DOHH2 (cell line): ENCODE data around the gene AMPH.

ENCODE experiments used
- H3F3A ChIP-seq: fragments of 200-600 bp; sonication (generic), shearing (Covaris generic); 2 replicates; pipeline ENCODE4 v1.6.0; 2016; ENCODE audit warnings: antibody characterized with exemption, mild to moderate bottlenecking; ENCODE audit not compliant: control insufficient read depth, insufficient read depth
- H3K27ac ChIP-seq: fragments of 200-600 bp; sonication (generic); 2 replicates; pipeline ENCODE4 v1.5.1; 2014; ENCODE audit warnings: low read depth, mild to moderate bottlenecking, low read length, moderate library complexity
- H3K27me3 ChIP-seq: fragments of 200-600 bp; sonication (generic); 2 replicates; pipeline ENCODE4 v1.6.1; 2014; ENCODE audit warnings: mild to moderate bottlenecking, low read length, mixed read lengths; ENCODE audit not compliant: control insufficient read depth
- H3K36me3 ChIP-seq: fragments of 200-600 bp; sonication (generic); 2 replicates; pipeline ENCODE4 v1.6.1; 2014; ENCODE audit warnings: mild to moderate bottlenecking, low read length, moderate library complexity, mixed read lengths; ENCODE audit not compliant: control insufficient read depth
- H3K4me1 ChIP-seq: fragments of 200-600 bp; sonication (generic); 2 replicates; pipeline ENCODE4 v1.6.1; 2014; ENCODE audit warnings: mild to moderate bottlenecking, low read length, mixed read lengths; ENCODE audit not compliant: control insufficient read depth
- H3K4me2 ChIP-seq: fragments of 200-600 bp; sonication (generic); 2 replicates; pipeline ENCODE4 v1.6.0; 2014; ENCODE audit warnings: mild to moderate bottlenecking, low read length, moderate library complexity
- H3K4me3 ChIP-seq: fragments of 200-600 bp; sonication (generic); 2 replicates; pipeline ENCODE4 v1.5.1; 2014; ENCODE audit warnings: mild to moderate bottlenecking, low read length, mixed read lengths
- H3K79me2 ChIP-seq: fragments of 200-600 bp; sonication (generic); 2 replicates; pipeline ENCODE4 v1.6.1; 2014; ENCODE audit warnings: mild to moderate bottlenecking, low read length, mixed read lengths; ENCODE audit not compliant: control insufficient read depth
- H3K9me2 ChIP-seq: fragments of 200-600 bp; sonication (generic); replicated peaks from 2 replicates; pipeline ENCODE4 v1.6.1; 2014; ENCODE audit warnings: mild to moderate bottlenecking, low read length, mixed read lengths; ENCODE audit not compliant: control insufficient read depth
- H3K9me3 ChIP-seq: fragments of 200-600 bp; sonication (generic); 2 replicates; pipeline ENCODE4 v1.6.1; 2014; ENCODE audit warnings: antibody characterized with exemption, low read length, mixed read lengths; ENCODE audit not compliant: control insufficient read depth, insufficient read depth
- H4K20me1 ChIP-seq: fragments of 200-600 bp; sonication (generic); 2 replicates; pipeline ENCODE4 v1.6.0; 2014; ENCODE audit warnings: low read depth, mild to moderate bottlenecking, antibody characterized with exemption, low read length, moderate library complexity; ENCODE audit not compliant: control insufficient read depth, insufficient read depth
- CTCF ChIP-seq: fragments of 200-600 bp; sonication (generic); IDR thresholded peaks from one replicate; pipeline ENCODE4 v1.5.1; 2014; ENCODE audit warnings: antibody characterized with exemption, mild to moderate bottlenecking, low read depth, low read length; ENCODE audit not compliant: poor library complexity, severe bottlenecking
- EZH2phosphoT487 ChIP-seq: fragments of 200-600 bp; sonication (generic); IDR thresholded peaks from 2 replicates; pipeline ENCODE4 v1.6.1; 2017; ENCODE audit warnings: borderline replicate concordance, mild to moderate bottlenecking, antibody characterized with exemption, low read length, moderate library complexity, mixed read lengths

The AMPH gene

GRCh38 chr7:38565289-38565688 lies 65.9 kb downstream of the AMPH start:
- Histone ChIP-seq H3K4me3 (no peak overlapping the region), H3K4me2 (no peak overlapping the region), H3K27ac (no peak overlapping the region), H3K36me3 (no peaks in the 10 kb centered on the region), H3K9me3 (no peaks in the 10 kb centered on the region), H3K9me2 (no peaks in the 10 kb centered on the region), H3K4me1 (no peaks in the 10 kb centered on the region), H3K27me3 (no peaks in the 10 kb centered on the region), H4K20me1 (no peaks in the 10 kb centered on the region), H3F3A (no peaks in the 10 kb centered on the region), H3K79me2 (no peaks in the 10 kb centered on the region)
- TF ChIP-seq EZH2phosphoT487 (no peak), CTCF (no peak)

GRCh38 chr7:38563741-38564140 lies 67.4 kb downstream of the AMPH start:
- no peaks in the 10 kb centered on the region for H3F3A ChIP-seq
- H3K27me3 ChIP-seq, result no peaks in the 10 kb centered on the region
- no peaks in the 10 kb centered on the region for H3K9me2 ChIP-seq
- no peaks in the 10 kb centered on the region for H3K4me1 ChIP-seq
- TF ChIP-seq EZH2phosphoT487, result no peak
- no peak for TF ChIP-seq CTCF
- H3K9me3 ChIP-seq, result no peaks in the 10 kb centered on the region
- no peak overlapping the region for H3K4me3 ChIP-seq
- no peak overlapping the region for H3K4me2 ChIP-seq
- no peaks in the 10 kb centered on the region for H4K20me1 ChIP-seq
- no peaks in the 10 kb centered on the region for H3K79me2 ChIP-seq
- H3K27ac ChIP-seq, result no peak overlapping the region
- H3K36me3 ChIP-seq, result no peaks in the 10 kb centered on the region

- TF ChIP-seq CTCF (no peak), EZH2phosphoT487 (no peak)
- no peaks in the 10 kb centered on the region for H3K36me3 ChIP-seq
- no peaks in the 10 kb centered on the region for H3K27me3 ChIP-seq
- H3K27ac ChIP-seq, result no peak overlapping the region
- no peaks in the 10 kb centered on the region for H3F3A ChIP-seq
- no peaks in the 10 kb centered on the region for H3K4me1 ChIP-seq
- H3K79me2 ChIP-seq, result no peaks in the 10 kb centered on the region
- H4K20me1 ChIP-seq, result no peaks in the 10 kb centered on the region
- H3K9me3 ChIP-seq, result no peaks in the 10 kb centered on the region
- H3K4me3 ChIP-seq, result no peak overlapping the region
- no peaks in the 10 kb centered on the region for H3K9me2 ChIP-seq
- no peak overlapping the region for H3K4me2 ChIP-seq
Observed at GRCh38 chr7:38561166-38561565, 70.0 kb downstream of the AMPH start.
